GM19240 (cell line): ENCODE results near the gene RASGRP1.
A peak's percentile ranks its signal among the peaks of the same experiment; 100 is the strongest.

Experiments
- DNase-seq: peaks from one replicate; pipeline ENCODE4 v3.0.0; 2011; ENCODE audit warnings: low spot score; ENCODE audit not compliant: insufficient read length

Gene RASGRP1

GRCh38 chr15:38506997-38507396, 57.6 kb downstream of the RASGRP1 start:
- DNase-seq: no peak

- DNase-seq: no peak
Observed at GRCh38 chr15:38504680-38505467, 59.7 kb downstream of the RASGRP1 start.

- DNase-seq: no peak
Observed at GRCh38 chr15:38503496-38503895, 61.1 kb downstream of the RASGRP1 start.

GRCh38 chr15:38499651-38500050, 65.0 kb downstream of the RASGRP1 start:
- DNase-seq: no peak

GRCh38 chr15:38496151-38496550, 68.5 kb downstream of the RASGRP1 start:
- no peak for DNase-seq

- DNase-seq: no peak
Observed at GRCh38 chr15:38490242-38490922, 74.2 kb downstream of the RASGRP1 start.

GRCh38 chr15:38487378-38487777, 77.2 kb downstream of the RASGRP1 start:
- no peak for DNase-seq

GRCh38 chr15:38486936-38487335, 77.7 kb downstream of the RASGRP1 start:
- no peak for DNase-seq

- DNase-seq: no peak
Observed at GRCh38 chr15:38482572-38482971, 82.0 kb downstream of the RASGRP1 start.

- DNase-seq: no peak
Observed at GRCh38 chr15:38481761-38482160, 82.9 kb downstream of the RASGRP1 start.

- DNase-seq: no peak
Observed at GRCh38 chr15:38481113-38481512, 83.5 kb downstream of the RASGRP1 start.

- no peak for DNase-seq
Observed at GRCh38 chr15:38479756-38480155, 84.9 kb downstream of the RASGRP1 start.

GRCh38 chr15:38479266-38479665, 85.3 kb downstream of the RASGRP1 start:
- DNase-seq: no peak

GRCh38 chr15:38477637-38478036, 87.0 kb downstream of the RASGRP1 start:
- DNase-seq: no peak

GRCh38 chr15:38476120-38476519, 88.5 kb downstream of the RASGRP1 start:
- DNase-seq: no peak

GRCh38 chr15:38475361-38475760, 89.3 kb downstream of the RASGRP1 start:
- no peak for DNase-seq

- peak; percentile 14 for DNase-seq
Observed at GRCh38 chr15:38474155-38474757, 90.4 kb downstream of the RASGRP1 start.

GRCh38 chr15:38471974-38472373, 92.6 kb downstream of the RASGRP1 start:
- no peak for DNase-seq

GRCh38 chr15:38470816-38471215, 93.8 kb downstream of the RASGRP1 start:
- DNase-seq: no peak

- no peak for DNase-seq
Observed at GRCh38 chr15:38464675-38465074, 99.9 kb downstream of the RASGRP1 start.

- DNase-seq: no peak
Observed at GRCh38 chr15:38463893-38464292, 100.7 kb downstream of the RASGRP1 start.

- no peak for DNase-seq
Observed at GRCh38 chr15:38461066-38461833, 103.4 kb downstream of the RASGRP1 start.
